A549 (cell line): ENCODE measurements around the gene FAM228A.

Experiments
- CEBPB ChIP-seq, 2 experiments: fragments of >200 bp in 1 of 2; sonication (Bioruptor Twin) in 1 of 2; formaldehyde crosslinking in 1 of 2; IDR thresholded peaks; 2 replicates each; pipeline ENCODE4 v1.6.1; 2012 to 2016
- KDM1A ChIP-seq: fragments of 200-600 bp; sonication (generic); IDR thresholded peaks from 2 replicates; pipeline ENCODE4 v1.6.1; 2016; ENCODE audit warnings: low read depth, mild to moderate bottlenecking
- PHF8 ChIP-seq: fragments of 200-600 bp; sonication (generic); IDR thresholded peaks from 2 replicates; pipeline ENCODE4 v1.6.1; 2016; ENCODE audit warnings: low read depth, mild to moderate bottlenecking, antibody characterized with exemption, moderate library complexity, borderline replicate concordance
- POLR2A ChIP-seq: IDR thresholded peaks from 2 replicates; pipeline ENCODE4 v1.6.1; 2012; ENCODE audit warnings: mild to moderate bottlenecking, low read length
- RARB ChIP-seq: fragments of 250-450 bp; sonication (Bioruptor Pico); IDR thresholded peaks from 2 replicates; pipeline ENCODE4 v1.8.0; 2021; ENCODE audit warnings: mild to moderate bottlenecking, moderate library complexity
- TF ChIP-seq, protein P1 (sequence below): IDR thresholded peaks from 2 replicates; pipeline ENCODE4 v1.6.1; 2012

DNA sequence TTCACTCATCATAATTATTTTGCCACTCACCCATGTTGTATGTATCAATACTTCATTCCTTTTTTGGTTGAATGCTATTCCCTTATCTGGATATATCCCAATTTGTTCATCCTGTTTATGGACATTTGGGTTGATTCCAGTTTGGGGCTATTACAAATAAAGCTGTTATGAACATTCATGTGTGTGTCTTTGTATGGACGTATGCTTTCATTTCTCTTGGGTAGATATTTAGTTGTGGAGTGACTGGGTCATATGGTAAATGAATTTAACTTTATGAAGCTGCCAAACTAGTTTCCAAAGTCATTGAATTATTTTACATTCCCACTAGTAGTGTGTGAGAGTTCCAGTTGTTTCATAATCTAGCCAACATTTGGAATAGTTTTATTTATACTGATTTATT is 48.9 kb upstream of the FAM228A start:
- no peak for TF ChIP-seq CEBPB (IDR thresholded peaks at IDR 0.05)
- no peak for TF ChIP-seq POLR2A
- TF ChIP-seq, protein P1, sequence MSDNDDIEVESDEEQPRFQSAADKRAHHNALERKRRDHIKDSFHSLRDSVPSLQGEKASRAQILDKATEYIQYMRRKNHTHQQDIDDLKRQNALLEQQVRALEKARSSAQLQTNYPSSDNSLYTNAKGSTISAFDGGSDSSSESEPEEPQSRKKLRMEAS, result no peak
- no peak for TF ChIP-seq RARB (CRISPR knock-in tag)
- TF ChIP-seq KDM1A, result no peak
- no peak for TF ChIP-seq PHF8
